ENCODE results near the gene TAS2R38. TPM values are rescaled to one million over a fixed set of nuclear protein-coding genes. Genes with fewer than 3 reads are reported as not detected.
A peak's percentile ranks its signal among the peaks of the same experiment; 100 is the strongest.
"Not testable (repeated sequence)": the region's sequence is repeated elsewhere in the genome, so short reads cannot be mapped to it uniquely, and the experiment has no call there.

TAS2R38 gene
- total RNA-seq, 2 donors from 2014 or later, result not detected

GRCh38 chr7:141992156-141992555, 18.6 kb upstream of the TAS2R38 start:
- H3K27me3 Mint-ChIP-seq (ENCODE audit: low read depth), result peaks cover 4% of the 10 kb centered on the region
- H3K4me1 Mint-ChIP-seq (ENCODE audit: low read depth), result peaks cover 3% of the 10 kb centered on the region
- ATAC-seq (replicated peaks in 1 of 2) (no peak), DNase-seq (no peak)
- no peaks in the 10 kb centered on the region for H3K36me3 Mint-ChIP-seq (ENCODE audit: insufficient read depth in 2 of 2)
- H3K9me3 Mint-ChIP-seq, result no peaks in the 10 kb centered on the region
- H3K4me3 Mint-ChIP-seq, result no peak overlapping the region
- H3K27ac Mint-ChIP-seq, result no peak overlapping the region

- DNase-seq (no peak), ATAC-seq (replicated peaks in 1 of 2) (no peak)
- Mint-ChIP-seq H3K4me3 (no peak overlapping the region), H3K36me3 (ENCODE audit: insufficient read depth in 2 of 2) (no peaks in the 10 kb centered on the region), H3K27ac (no peak overlapping the region), H3K27me3 (ENCODE audit: low read depth) (peaks cover 4% of the 10 kb centered on the region), H3K9me3 (no peaks in the 10 kb centered on the region), H3K4me1 (ENCODE audit: low read depth) (peaks cover 4% of the 10 kb centered on the region)
These were observed 17.6 kb upstream of the TAS2R38 start for GRCh38 chr7:141991140-141991539.

GRCh38 chr7:141990011-141990725, 16.6 kb upstream of the TAS2R38 start:
- DNase-seq, result no peak
- H3K27ac Mint-ChIP-seq, result no peak overlapping the region

GRCh38 chr7:141987803-141988202, 14.2 kb upstream of the TAS2R38 start:
- H3K4me3 Mint-ChIP-seq; H3K27ac Mint-ChIP-seq; H3K27me3 Mint-ChIP-seq (ENCODE audit: low read depth); H3K9me3 Mint-ChIP-seq; ATAC-seq (replicated peaks in 1 of 2); H3K4me1 Mint-ChIP-seq (ENCODE audit: low read depth); DNase-seq; H3K36me3 Mint-ChIP-seq (ENCODE audit: insufficient read depth in 2 of 2): not testable (repeated sequence)

More at GRCh38 chr7:141990011-141990725, 16.6 kb upstream of the TAS2R38 start:
- no peak for ATAC-seq (replicated peaks in 1 of 2)
- no peaks in the 10 kb centered on the region for H3K36me3 Mint-ChIP-seq (ENCODE audit: insufficient read depth in 2 of 2)
- no peak overlapping the region for H3K4me3 Mint-ChIP-seq
- no peaks in the 10 kb centered on the region for H3K9me3 Mint-ChIP-seq
- H3K4me1 Mint-ChIP-seq (ENCODE audit: low read depth), result peaks cover 4% of the 10 kb centered on the region
- H3K27me3 Mint-ChIP-seq (ENCODE audit: low read depth), result peaks cover 4% of the 10 kb centered on the region

- ATAC-seq (replicated peaks in 1 of 2), result no peak
- H3K36me3 Mint-ChIP-seq (ENCODE audit: insufficient read depth in 2 of 2), result no peaks in the 10 kb centered on the region
These were observed 13.3 kb upstream of the TAS2R38 start for GRCh38 chr7:141986923-141987322.

GRCh38 chr7:141985926-141986325, 12.4 kb upstream of the TAS2R38 start:
- not testable (repeated sequence) for H3K36me3 Mint-ChIP-seq (ENCODE audit: insufficient read depth in 2 of 2); H3K27me3 Mint-ChIP-seq (ENCODE audit: low read depth); H3K9me3 Mint-ChIP-seq; H3K27ac Mint-ChIP-seq; ATAC-seq (replicated peaks in 1 of 2); H3K4me3 Mint-ChIP-seq; DNase-seq; H3K4me1 Mint-ChIP-seq (ENCODE audit: low read depth)

More at GRCh38 chr7:141986923-141987322, 13.3 kb upstream of the TAS2R38 start:
- Mint-ChIP-seq H3K4me1 (ENCODE audit: low read depth) (peaks cover 4% of the 10 kb centered on the region), H3K4me3 (no peak overlapping the region), H3K27me3 (ENCODE audit: low read depth) (peaks cover 4% of the 10 kb centered on the region), H3K27ac (no peak overlapping the region), H3K9me3 (no peaks in the 10 kb centered on the region)
- no peak for DNase-seq

DNA sequence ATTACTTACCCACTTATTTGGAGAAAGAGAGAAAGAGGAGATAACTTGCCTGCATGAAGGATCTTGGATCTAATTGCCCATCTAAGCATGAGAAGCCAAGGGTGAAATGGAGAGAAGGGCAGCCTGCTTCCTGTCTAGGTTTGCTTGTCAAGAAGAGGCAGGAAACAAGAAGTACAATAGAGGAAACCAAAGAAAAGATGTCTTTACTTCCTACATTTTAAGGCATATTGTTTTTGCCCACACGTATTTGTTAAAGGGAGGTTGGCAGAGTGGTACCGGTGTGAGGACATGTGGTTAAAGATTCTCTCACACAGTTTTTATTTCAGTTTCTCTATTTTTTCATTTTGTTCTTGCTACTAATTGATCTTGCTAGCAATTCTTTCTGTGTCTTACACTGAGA, 6.0 kb upstream of the TAS2R38 start:
- Mint-ChIP-seq H3K9me3 (no peaks in the 10 kb centered on the region), H3K27me3 (ENCODE audit: low read depth) (no peaks in the 10 kb centered on the region), H3K4me1 (ENCODE audit: low read depth) (no peaks in the 10 kb centered on the region), H3K27ac (no peak overlapping the region), H3K4me3 (no peak overlapping the region), H3K36me3 (ENCODE audit: insufficient read depth in 2 of 2) (peaks cover 0 to 1% of the 10 kb centered on the region in 2 donors)
- no peak for DNase-seq
- no peak for ATAC-seq (replicated peaks in 1 of 2)

GRCh38 chr7:141978351-141978750, 4.8 kb upstream of the TAS2R38 start:
- Mint-ChIP-seq H3K4me3 (no peak overlapping the region), H3K27ac (no peak overlapping the region), H3K36me3 (ENCODE audit: insufficient read depth in 2 of 2) (peaks cover 0 to 1% of the 10 kb centered on the region in 2 donors), H3K9me3 (no peaks in the 10 kb centered on the region), H3K27me3 (ENCODE audit: low read depth) (no peaks in the 10 kb centered on the region), H3K4me1 (ENCODE audit: low read depth) (no peaks in the 10 kb centered on the region)
- ATAC-seq (replicated peaks in 1 of 2) (no peak), DNase-seq (no peak)

GRCh38 chr7:141976524-141977245, 3.1 kb upstream of the TAS2R38 start:
- no peaks in the 10 kb centered on the region for H3K4me1 Mint-ChIP-seq (ENCODE audit: low read depth)
- peak overlapping the region; percentile 59 to 79 for H3K4me3 Mint-ChIP-seq
- peaks cover 0 to under 1% of the 10 kb centered on the region in 2 donors for H3K36me3 Mint-ChIP-seq (ENCODE audit: insufficient read depth in 2 of 2)
- DNase-seq (no peak), ATAC-seq (replicated peaks in 1 of 2) (no peak)
- no peaks in the 10 kb centered on the region for H3K9me3 Mint-ChIP-seq
- no peaks in the 10 kb centered on the region for H3K27me3 Mint-ChIP-seq (ENCODE audit: low read depth)
- H3K27ac Mint-ChIP-seq, result no peak overlapping the region

DNA sequence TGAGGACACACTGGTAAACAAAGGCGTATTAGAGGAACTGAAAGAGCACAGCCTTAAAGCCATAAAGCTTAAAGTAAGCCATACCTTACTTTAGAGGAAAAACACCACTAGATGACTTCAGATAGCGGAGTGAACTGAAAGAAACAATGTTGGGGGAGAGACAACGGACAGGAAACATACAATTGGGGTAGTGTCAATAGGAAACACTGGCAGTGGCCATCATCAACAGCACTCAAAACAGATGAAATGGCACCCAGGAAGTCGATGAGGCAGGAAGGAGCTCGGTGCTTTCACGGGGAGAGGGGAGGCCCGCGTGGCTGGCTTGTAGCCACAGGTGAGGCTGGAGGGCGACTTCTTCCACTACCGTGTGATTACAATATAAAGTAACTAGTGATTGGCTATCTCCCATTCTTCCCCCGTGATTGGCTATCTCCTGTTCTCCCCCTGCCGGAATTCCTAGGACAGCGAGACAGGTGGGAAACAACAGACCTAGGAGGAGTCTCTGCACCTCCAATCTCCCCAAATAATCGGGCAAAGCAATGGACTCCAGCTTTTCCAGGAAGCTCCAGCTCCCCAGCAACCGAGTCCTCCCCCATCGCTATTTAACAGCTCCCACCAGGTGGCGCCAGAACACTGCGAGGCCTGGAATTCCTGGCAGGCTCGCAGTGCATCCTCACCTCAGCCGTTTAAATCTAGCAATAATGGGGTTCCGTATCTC, 2.4 kb upstream of the TAS2R38 start:
- no peaks in the 10 kb centered on the region for H3K4me1 Mint-ChIP-seq (ENCODE audit: low read depth)
- ATAC-seq (replicated peaks in 1 of 2) (peak; percentile 84 to 85), DNase-seq (peak; percentile 70 to 75)
- no peaks in the 10 kb centered on the region for H3K27me3 Mint-ChIP-seq (ENCODE audit: low read depth)
- peak overlapping the region; percentile 58 for H3K27ac Mint-ChIP-seq
- no peaks in the 10 kb centered on the region for H3K36me3 Mint-ChIP-seq (ENCODE audit: insufficient read depth in 2 of 2)
- H3K4me3 Mint-ChIP-seq, result peak overlapping the region; percentile 59 to 79
- no peaks in the 10 kb centered on the region for H3K9me3 Mint-ChIP-seq

DNA sequence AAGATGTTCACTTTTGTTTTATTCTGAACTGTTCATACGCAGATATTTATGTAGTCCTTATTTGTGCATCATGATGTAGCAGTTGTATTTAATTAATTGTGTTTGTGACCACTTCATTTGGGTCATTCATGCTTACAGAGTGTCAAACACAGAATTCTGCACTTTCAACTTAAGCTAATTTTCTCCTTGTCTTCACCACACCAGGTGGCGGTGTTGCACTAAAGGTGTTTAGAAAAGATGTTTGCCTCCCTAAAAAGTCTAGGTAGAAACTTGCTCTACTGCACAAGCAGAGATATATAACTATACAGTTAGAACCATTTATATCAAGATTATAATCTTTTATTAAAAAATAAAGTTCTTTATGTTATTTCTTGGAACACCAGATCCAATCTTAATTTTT, 1.3 kb upstream of the TAS2R38 start:
- H3K36me3 Mint-ChIP-seq (ENCODE audit: insufficient read depth in 2 of 2), result no peaks in the 10 kb centered on the region
- no peaks in the 10 kb centered on the region for H3K4me1 Mint-ChIP-seq (ENCODE audit: low read depth)
- peak; percentile 4 to 5 for DNase-seq

DNA sequence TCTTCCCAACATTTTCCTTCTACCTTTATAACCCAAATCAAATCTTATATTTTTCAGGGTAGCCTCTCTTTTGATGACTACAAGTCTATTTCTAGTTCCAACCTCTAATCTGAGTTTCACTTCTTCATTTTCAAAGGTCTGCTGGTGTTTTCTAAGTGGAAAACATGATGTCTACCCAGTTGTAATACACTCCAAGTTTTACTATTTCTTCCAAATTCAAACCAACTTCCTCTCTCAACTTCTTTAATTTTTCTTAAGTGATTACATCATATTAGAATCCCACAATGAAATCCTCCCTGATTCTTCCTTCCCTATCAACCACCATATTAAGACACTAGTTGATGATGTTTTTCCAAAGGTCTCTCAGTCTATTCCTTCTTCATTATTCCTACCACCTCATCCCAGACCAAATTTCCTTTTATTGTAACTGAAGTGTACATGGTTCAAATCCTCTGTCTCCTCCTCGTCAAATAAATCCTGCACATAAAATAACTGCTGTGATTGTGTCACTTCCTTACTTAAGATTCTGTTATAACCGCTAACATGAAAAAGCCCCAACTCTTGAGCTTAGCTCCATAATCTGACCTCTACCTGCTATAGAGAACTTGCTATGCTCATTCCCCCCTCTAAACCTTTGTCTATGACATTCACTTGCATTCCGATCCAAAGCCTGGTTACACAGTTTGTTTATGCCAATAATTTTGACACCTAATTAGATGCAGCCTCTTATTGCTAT, 12.7 kb downstream of the TAS2R38 start:
- no peaks in the 10 kb centered on the region for H3K4me1 Mint-ChIP-seq (ENCODE audit: low read depth)
- no peaks in the 10 kb centered on the region for H3K27me3 Mint-ChIP-seq (ENCODE audit: low read depth)
- H3K27ac Mint-ChIP-seq, result no peak overlapping the region
- H3K9me3 Mint-ChIP-seq, result peaks cover 3 to 5% of the 10 kb centered on the region in 2 donors
- no peak overlapping the region for H3K4me3 Mint-ChIP-seq
- DNase-seq (no peak), ATAC-seq (replicated peaks in 1 of 2) (no peak)
- no peaks in the 10 kb centered on the region for H3K36me3 Mint-ChIP-seq (ENCODE audit: insufficient read depth in 2 of 2)

More for the DNA sequence above, 1.3 kb upstream of the TAS2R38 start:
- no peak overlapping the region for H3K27ac Mint-ChIP-seq
- ATAC-seq (replicated peaks in 1 of 2), result no peak
- no peak overlapping the region for H3K4me3 Mint-ChIP-seq
- no peaks in the 10 kb centered on the region for H3K9me3 Mint-ChIP-seq
- no peaks in the 10 kb centered on the region for H3K27me3 Mint-ChIP-seq (ENCODE audit: low read depth)
